Activated CD8-positive, alpha-beta memory T cell treated with anti-CD3 and anti-CD28 coated beads for 36 hours (primary cell): Measurements from ENCODE around the gene SIPA1L3. TPM values are rescaled to one million over a fixed set of nuclear protein-coding genes. Genes with fewer than 3 reads are reported as not detected.
"Not testable (repeated sequence)": the region's sequence is repeated elsewhere in the genome, so short reads cannot be mapped to it uniquely, and the experiment has no call there.

Experiments used
- CTCF ChIA-PET: fragments of 350-600 bp; sonication (Branson Sonifier 250); formaldehyde crosslinking; loops from one replicate; lab custom pipeline; 2021; ENCODE audit warnings: antibody characterized with exemption; lab: Charles Lee
- POLR2A ChIA-PET: fragments of 350-600 bp; sonication (Branson Sonifier 250); formaldehyde crosslinking; loops from one replicate; lab custom pipeline; 2021; ENCODE audit warnings: antibody characterized with exemption; lab: Charles Lee
- total RNA-seq, 2 experiments: library from RNA; stranded (reverse); gene quantifications; one replicate each; pipeline ENCODE4 v1.2.3, GENCODE V29; 2021

The SIPA1L3 gene
- total RNA-seq, 2 experiments from 2014 or later, result 14.0 to 15.3 TPM

- POLR2A ChIA-PET, result no interaction called here
- CTCF ChIA-PET, result no interaction called here
Observed at GRCh38 chr19:38023671-38024541, 116.9 kb downstream of the SIPA1L3 start.

DNA sequence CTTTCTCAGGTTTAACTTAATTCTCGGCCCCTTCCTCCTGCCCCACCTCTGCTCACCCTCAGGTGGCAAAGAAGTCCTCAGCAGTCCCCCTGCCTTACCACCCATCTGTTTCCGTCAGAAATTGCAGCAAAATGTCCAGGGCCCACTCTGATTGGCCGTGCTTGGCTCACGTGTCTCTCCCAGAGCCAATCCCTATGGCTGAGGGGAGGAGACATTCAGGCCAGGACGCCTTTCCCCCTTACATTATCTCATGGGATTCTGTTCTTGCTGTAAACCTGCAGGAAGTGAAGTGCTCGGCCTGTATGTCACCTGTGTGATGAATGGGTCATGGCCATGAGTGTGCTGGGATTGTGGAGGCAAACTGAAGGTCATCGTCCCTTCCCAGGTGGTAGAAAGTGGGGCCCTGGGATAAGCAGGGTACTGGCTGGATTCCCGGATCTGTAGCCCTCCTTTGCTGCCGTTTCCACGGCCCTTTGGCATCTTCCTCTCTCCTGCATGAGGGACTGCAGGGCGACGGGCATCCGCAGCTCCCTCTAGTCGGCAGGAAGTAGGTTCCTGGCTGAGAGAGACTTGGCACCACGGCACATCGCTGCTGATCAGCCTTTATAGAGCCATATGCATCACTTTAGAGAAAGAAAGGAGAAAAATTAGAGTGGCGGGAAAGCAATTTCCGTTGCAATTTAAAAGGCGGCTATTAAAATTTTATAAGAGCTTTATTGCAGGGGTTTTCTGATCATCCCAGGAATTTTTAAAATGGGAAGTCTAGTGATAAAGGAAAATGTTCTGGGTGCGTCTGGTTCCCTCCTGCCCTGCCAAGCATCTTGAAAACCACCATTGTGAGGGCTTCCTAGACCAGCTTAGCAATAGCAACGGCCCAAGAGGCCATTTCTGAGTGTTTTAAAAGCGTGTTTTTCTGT, 118.2 kb downstream of the SIPA1L3 start:
- POLR2A ChIA-PET, result no interaction called here
- CTCF ChIA-PET, result no interaction called here

- CTCF ChIA-PET, result no interaction called here
Observed at GRCh38 chr19:38025909-38026307, 118.9 kb downstream of the SIPA1L3 start.

GRCh38 chr19:38028913-38029510, 122.0 kb downstream of the SIPA1L3 start:
- ChIA-PET CTCF (no interaction called here), POLR2A (no interaction called here)

More at GRCh38 chr19:38025909-38026307, 118.9 kb downstream of the SIPA1L3 start:
- POLR2A ChIA-PET, result no interaction called here

DNA sequence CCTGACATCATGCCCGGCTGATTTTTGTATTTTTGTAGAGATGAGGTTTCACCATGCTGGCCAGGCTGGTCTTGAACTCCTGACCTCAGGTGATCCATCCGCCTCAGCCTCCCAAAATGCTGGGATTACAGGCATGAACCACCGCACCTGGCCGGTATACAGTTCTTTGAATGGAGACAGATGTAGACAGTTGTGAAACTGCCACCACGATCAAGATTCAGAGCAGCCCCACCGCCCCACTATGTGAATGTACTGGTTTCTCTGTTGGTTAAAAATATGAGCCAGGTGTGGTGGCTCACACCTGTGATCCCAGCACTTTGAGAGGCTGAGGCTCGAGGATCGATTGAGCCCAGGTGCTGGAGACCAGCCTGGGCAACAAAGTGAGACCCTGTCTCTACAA, 123.0 kb downstream of the SIPA1L3 start:
- POLR2A ChIA-PET, result not testable (repeated sequence)
- CTCF ChIA-PET, result interaction anchor here (0.7 to 1.9 kb wide), 2 partner anchors 126 to 128 kb away, joined by 4 to 5 read pairs; no protein-coding TSS in a partner anchor

DNA sequence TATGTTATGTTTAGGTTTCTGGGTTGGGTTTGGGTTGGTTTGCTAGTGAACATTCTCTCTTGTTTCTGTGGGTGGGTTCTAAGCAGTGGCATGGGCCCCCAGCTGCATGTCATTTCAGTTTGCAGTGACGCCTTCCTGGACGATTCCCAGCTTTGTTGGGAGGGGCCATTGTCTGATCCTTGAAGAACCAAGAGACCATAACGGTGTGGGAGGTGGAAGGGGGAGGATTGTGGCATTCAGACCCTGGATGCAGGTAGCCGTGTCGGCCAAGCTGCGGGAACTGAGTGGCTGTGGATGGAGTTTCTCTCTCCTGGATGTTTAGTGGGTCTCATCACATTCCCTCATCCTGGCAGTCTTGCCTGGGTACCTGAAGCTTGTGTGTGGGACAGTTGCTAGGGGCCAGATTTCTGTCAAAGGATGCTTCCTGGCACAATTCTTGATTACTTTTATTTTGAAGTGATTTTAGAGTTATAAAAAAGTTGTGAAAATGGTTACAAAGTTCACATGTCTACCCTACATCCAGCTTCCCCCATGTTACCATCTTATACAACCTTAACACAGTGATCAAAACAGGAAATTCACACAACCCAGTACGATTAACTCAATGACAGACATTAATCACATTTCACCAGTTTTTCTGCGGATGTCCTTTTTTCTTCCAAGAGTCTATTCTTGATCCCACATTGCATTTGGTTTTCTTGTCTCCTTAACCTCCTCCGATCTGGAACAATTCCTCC, 123.8 kb downstream of the SIPA1L3 start:
- ChIA-PET POLR2A (no interaction called here), CTCF (interaction anchor here (1.9 kb wide), 1 partner anchor 129 kb away, joined by 5 read pairs; no protein-coding TSS in a partner anchor)

GRCh38 chr19:38031423-38031770, 124.4 kb downstream of the SIPA1L3 start:
- POLR2A ChIA-PET, result no interaction called here
- CTCF ChIA-PET, result interaction anchor here (1.9 kb wide), 1 partner anchor 129 kb away, joined by 5 read pairs; no protein-coding TSS in a partner anchor

DNA sequence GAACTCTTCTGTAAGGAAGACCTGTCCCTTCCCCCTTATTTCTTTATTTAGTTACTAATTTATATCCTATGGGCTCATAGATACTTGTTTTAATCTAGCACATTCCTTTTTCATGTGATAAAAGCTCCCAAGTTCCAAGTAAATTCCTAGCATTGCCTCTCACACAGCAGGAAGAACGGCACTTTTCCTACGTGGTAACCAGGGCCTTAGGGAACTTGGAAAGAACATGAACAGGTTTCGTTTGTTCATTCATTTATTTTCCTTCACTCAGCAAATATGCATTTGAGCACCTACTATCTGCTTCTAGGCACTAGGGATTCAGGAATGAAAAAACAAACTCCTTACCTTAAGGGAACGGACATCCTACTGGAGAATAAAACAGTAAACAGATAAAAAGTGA, 125.1 kb downstream of the SIPA1L3 start:
- POLR2A ChIA-PET, result no interaction called here
- CTCF ChIA-PET, result no interaction called here

- POLR2A ChIA-PET, result no interaction called here
Observed at GRCh38 chr19:38032951-38033350, 125.9 kb downstream of the SIPA1L3 start.

DNA sequence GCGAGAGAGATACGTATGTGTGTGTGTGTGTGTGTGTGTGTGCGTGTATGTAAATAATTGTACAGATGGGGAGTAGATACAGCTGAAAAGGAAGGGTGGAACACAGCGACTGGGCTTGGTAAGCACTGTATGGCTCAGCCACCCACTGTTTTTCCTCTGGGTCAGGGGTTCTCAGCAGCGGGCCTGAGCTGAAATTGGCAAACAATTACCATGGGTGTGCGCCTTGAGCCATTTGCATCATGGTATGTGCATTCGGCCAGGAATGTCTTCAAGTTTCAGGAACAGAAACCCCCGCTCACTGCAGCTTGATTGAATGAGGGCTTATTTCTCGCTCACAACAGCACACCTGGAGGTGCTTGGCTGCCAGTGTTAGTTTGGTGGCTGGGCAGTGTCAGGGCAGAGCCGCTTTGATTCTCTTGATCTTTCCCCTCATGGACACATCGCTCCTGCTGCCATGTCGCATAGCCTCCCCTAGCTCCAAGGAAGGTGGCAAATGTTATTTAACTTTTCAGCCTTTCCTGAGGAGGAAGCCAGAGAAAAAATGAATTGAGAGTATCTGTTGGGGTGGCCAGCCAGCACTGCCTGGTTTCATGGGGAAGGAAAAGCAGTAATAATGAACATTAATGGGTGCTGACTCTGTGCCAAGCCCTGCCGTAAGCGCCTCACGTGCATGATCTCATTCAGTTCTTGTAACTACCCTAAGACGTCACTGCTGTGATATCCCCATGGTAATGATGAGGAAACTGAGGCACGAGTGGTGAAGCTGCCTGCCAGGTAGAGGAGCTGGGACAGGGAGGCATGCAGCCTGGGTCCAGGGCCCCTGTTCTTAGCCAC, 126.9 kb downstream of the SIPA1L3 start:
- CTCF ChIA-PET, result no interaction called here
- POLR2A ChIA-PET, result interaction anchor here (0.6 kb wide), 1 partner anchor 56 kb away, joined by 3 read pairs; no protein-coding TSS in a partner anchor

More at GRCh38 chr19:38032951-38033350, 125.9 kb downstream of the SIPA1L3 start:
- CTCF ChIA-PET, result no interaction called here

- CTCF ChIA-PET, result no interaction called here
- POLR2A ChIA-PET, result interaction anchor here (0.6 kb wide), 1 partner anchor 56 kb away, joined by 3 read pairs; no protein-coding TSS in a partner anchor
Observed at GRCh38 chr19:38034492-38034860, 127.5 kb downstream of the SIPA1L3 start.

- ChIA-PET CTCF (no interaction called here), POLR2A (no interaction called here)
Observed at GRCh38 chr19:38035515-38036495, 128.8 kb downstream of the SIPA1L3 start.

DNA sequence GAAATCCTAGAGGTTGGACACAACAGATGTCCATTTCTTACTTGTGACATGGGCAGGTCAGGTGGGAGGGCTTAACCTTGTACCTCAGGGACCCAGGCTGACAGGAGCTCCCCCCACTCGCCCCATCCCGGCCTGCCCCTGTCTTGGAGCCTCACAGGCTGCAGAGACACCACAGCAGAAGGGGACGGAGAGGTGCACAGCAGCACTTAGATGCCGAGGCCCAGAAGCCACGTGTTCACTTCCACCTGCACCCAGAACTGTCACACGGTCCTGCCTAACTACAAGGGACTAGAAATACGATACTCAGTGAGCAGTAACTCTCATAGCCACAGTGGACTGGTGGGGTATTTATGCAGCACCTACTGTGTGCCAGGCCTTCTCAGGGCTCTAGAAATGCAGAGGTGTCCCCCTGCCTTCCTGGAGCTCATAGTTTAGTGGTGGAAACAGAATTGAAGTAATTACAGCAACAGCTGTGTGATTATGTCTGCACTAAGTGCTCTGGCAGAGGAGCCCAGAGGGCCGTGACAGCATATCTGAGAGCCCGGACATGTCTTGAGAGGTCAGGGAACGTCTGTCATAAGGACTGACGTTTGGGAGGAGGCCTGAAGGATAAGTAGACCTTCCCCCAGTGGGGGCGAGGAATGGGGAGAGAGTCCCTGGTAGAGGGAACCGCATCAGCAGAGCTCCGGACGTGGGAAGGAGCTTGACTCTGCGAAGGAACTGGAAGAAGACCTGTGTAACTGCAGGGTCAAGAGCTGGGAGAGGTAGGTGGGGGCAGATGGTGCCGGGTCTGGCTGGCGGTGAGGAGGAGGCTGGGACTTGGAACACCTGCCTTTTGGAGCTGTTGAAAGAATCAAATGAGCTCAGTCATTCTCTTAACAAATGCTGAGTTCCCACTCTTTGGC, 130.0 kb downstream of the SIPA1L3 start:
- POLR2A ChIA-PET, result no interaction called here
- CTCF ChIA-PET, result interaction anchor here (0.5 kb wide), 1 partner anchor 121 kb away, joined by 3 read pairs; no protein-coding TSS in a partner anchor

- CTCF ChIA-PET, result no interaction called here
- POLR2A ChIA-PET, result no interaction called here
Observed at GRCh38 chr19:38039966-38040365, 133.0 kb downstream of the SIPA1L3 start.

DNA sequence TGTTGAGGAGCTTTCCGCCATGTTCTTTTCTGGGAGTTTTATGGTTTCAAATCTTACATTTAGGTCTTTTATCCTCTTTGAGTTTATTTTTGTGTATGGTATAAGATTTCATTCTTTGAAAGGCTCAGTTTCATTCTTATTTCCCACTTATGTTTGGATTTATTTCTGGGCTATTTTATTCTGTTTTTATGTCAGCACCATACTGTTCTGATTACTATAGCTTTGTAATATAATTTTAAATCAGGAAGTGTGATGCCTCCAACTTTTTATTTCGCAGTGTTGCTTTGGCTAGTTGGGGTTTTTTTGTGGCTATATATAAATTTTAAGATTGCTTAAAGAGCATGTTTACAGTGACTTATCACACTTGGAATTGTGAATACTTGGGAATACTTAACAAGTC, 135.1 kb downstream of the SIPA1L3 start:
- CTCF ChIA-PET, result no interaction called here
- POLR2A ChIA-PET, result no interaction called here

GRCh38 chr19:38043649-38044144, 136.7 kb downstream of the SIPA1L3 start:
- ChIA-PET CTCF (no interaction called here), POLR2A (no interaction called here)
